ENCODE measurements around the gene RRP1B. TPM values are rescaled to one million over a fixed set of nuclear protein-coding genes. Genes with fewer than 3 reads are reported as not detected.

RRP1B gene
- total and polyA plus RNA-seq, 9 of the 15 experiments (the other 6 are each of a cell fraction or from before 2014, with no cell fraction given) = 6.8 to 66.6 (median 41.9) TPM

GRCh38 chr21:43646550-43647260, 12.7 kb upstream of the RRP1B start (continued):
- TF ChIP-seq E2F3 (CRISPR knock-in tag; IDR thresholded peaks at IDR 0.05) (no peak), BMI1 (IDR thresholded peaks at IDR 0.05; ENCODE audit: low read length) (no peak), ATF7 (IDR thresholded peaks at IDR 0.05) (peak; percentile 74), CXXC5 (CRISPR knock-in tag; IDR thresholded peaks at IDR 0.05) (no peak), ZNF76 (CRISPR knock-in tag; IDR thresholded peaks at IDR 0.05; ENCODE audit: borderline replicate concordance) (no peak), CREB1 (IDR thresholded peaks at IDR 0.05) (no peak), CREB1 (CRISPR knock-in tag; IDR thresholded peaks at IDR 0.05) (no peak), SUPT5H (IDR thresholded peaks at IDR 0.05) (no peak), HDAC1 (IDR thresholded peaks at IDR 0.05) (peak in 1 of 2 experiments; percentile 21; a peak in 1 of 4 replicates), PHTF2 (CRISPR knock-in tag; IDR thresholded peaks at IDR 0.05) (no peak), MITF (IDR thresholded peaks at IDR 0.05) (no peak), TBP (optimal IDR thresholded peaks at IDR 0.05; ENCODE audit: low read depth, low read length) (no peak), CHD2 (IDR thresholded peaks at IDR 0.05; ENCODE audit: low read depth, low read length) (no peak), ZBTB12 (CRISPR knock-in tag; IDR thresholded peaks at IDR 0.05) (no peak), ZNF830 (CRISPR knock-in tag; IDR thresholded peaks at IDR 0.05) (no peak), ARID2 (IDR thresholded peaks at IDR 0.05) (peak; percentile 95), ZNF77 (CRISPR knock-in tag; IDR thresholded peaks at IDR 0.05) (no peak), ZNF695 (CRISPR knock-in tag; IDR thresholded peaks at IDR 0.05) (no peak), FIP1L1 (IDR thresholded peaks at IDR 0.05; ENCODE audit: low read depth, low read length, poor library complexity, severe bottlenecking) (no peak), CBFB (CRISPR knock-in tag; IDR thresholded peaks at IDR 0.05) (no peak), ZNF79 (CRISPR knock-in tag; IDR thresholded peaks at IDR 0.05; ENCODE audit: low read depth) (no peak), KLF10 (CRISPR knock-in tag; IDR thresholded peaks at IDR 0.05) (no peak)
- TF ChIP-seq, protein P1, sequence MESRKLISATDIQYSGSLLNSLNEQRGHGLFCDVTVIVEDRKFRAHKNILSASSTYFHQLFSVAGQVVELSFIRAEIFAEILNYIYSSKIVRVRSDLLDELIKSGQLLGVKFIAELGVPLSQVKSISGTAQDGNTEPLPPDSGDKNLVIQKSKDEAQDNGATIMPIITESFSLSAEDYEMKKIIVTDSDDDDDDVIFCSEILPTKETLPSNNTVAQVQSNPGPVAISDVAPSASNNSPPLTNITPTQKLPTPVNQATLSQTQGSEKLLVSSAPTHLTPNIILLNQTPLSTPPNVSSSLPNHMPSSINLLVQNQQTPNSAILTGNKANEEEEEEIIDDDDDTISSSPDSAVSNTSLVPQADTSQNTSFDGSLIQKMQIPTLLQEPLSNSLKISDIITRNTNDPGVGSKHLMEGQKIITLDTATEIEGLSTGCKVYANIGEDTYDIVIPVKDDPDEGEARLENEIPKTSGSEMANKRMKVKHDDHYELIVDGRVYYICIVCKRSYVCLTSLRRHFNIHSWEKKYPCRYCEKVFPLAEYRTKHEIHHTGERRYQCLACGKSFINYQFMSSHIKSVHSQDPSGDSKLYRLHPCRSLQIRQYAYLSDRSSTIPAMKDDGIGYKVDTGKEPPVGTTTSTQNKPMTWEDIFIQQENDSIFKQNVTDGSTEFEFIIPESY (CRISPR knock-in tag; IDR thresholded peaks at IDR 0.05) = no peak
- TF ChIP-seq, protein P2, sequence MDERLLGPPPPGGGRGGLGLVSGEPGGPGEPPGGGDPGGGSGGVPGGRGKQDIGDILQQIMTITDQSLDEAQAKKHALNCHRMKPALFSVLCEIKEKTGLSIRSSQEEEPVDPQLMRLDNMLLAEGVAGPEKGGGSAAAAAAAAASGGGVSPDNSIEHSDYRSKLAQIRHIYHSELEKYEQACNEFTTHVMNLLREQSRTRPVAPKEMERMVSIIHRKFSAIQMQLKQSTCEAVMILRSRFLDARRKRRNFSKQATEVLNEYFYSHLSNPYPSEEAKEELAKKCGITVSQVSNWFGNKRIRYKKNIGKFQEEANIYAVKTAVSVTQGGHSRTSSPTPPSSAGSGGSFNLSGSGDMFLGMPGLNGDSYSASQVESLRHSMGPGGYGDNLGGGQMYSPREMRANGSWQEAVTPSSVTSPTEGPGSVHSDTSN (CRISPR knock-in tag; IDR thresholded peaks at IDR 0.05; ENCODE audit: low read depth) = no peak
- TF ChIP-seq, protein P2 (tag; conservative IDR thresholded peaks at IDR 0.05; ENCODE audit: low read depth) = peak; percentile 87

Data from K562 (cell line).